K562 (cell line): ENCODE results near the gene NEURL1. TPM values are rescaled to one million over a fixed set of nuclear protein-coding genes. Genes with fewer than 3 reads are reported as not detected.
A peak's percentile ranks its signal among the peaks of the same experiment; 100 is the strongest.

Source experiments
- ATAC-seq: fragments of 200-7000 bp; cut with Tn5 transposase; 3 replicates; pipeline ENCODE4 v1.9.1; 2020; ENCODE audit warnings: moderate library complexity
- BruUV-seq: library from RNA; stranded (reverse); fragments of 400-500 nt; replicated peaks from 2 replicates; lab custom pipeline; 2021; lab: Mats Ljungman, UMichigan
- CTCF ChIA-PET: fragments of 300-600 bp; formaldehyde crosslinking; extraction: SDS; loops from one replicate; lab custom pipeline; 2021; ENCODE audit warnings: low intra/inter-chr PET ratio; lab: Yijun Ruan, JAX
- POLR2A ChIA-PET: fragments of 300-600, 350-650 bp; sonication (Branson Sonifier 250); formaldehyde crosslinking; extraction: SDS; loops from one replicate; lab custom pipeline; 2021; ENCODE audit warnings: antibody characterized with exemption, inconsistent platforms; lab: Yijun Ruan, JAX
- DNase-seq, 4 experiments: peaks; one replicate each; pipeline versions ENCODE4 v3.0.0 to v3.0.0-alpha.2; 2011 to 2018; ENCODE audit warnings: low spot score in 3 of 4, mixed read lengths in 3 of 4; ENCODE audit errors: extremely low read depth in 1 of 4
- FAIRE-seq: peaks from 2 replicates; lab custom pipeline; 2011; peaks lifted over from hg19 to GRCh38; lab: Jason Lieb, UNC
- H2AFZ ChIP-seq: 2 replicates; pipeline ENCODE4 v1.6.0; 2011; ENCODE audit warnings: low read depth, low read length, control low read depth, inconsistent platforms
- H3K27ac ChIP-seq: fragments of 200-600 bp; 3 replicates; pipeline ENCODE4 v1.8.0; 2011; ENCODE audit warnings: low read depth, mild to moderate bottlenecking, control low read depth, inconsistent platforms, low read length, moderate library complexity, mixed read lengths; ENCODE audit errors: extremely low read depth
- H3K27me3 ChIP-seq, 2 experiments: fragments of 300-600 bp in 1 of 2; 2 replicates in 1 of 2; 3 replicates in 1 of 2; pipeline versions ENCODE4 v1.6.0 to v1.8.0; 2011; ENCODE audit warnings: inconsistent platforms in 2 of 2, low read length in 2 of 2, mild to moderate bottlenecking in 1 of 2, mixed read lengths in 1 of 2, moderate library complexity in 1 of 2; ENCODE audit not compliant: control insufficient read depth in 2 of 2, insufficient read depth in 2 of 2
- H3K36me3 ChIP-seq: fragments of 300-600 bp; 3 replicates; pipeline ENCODE4 v1.8.0; 2011; ENCODE audit warnings: mild to moderate bottlenecking, low read length, inconsistent platforms; ENCODE audit not compliant: control insufficient read depth, insufficient read depth
- H3K4me1 ChIP-seq, 2 experiments: fragments of 200-600 bp in 1 of 2; replicated peaks in 1 of 2; 2 replicates in 1 of 2; 3 replicates in 1 of 2; pipeline versions ENCODE4 v1.5.1 to v1.8.0; 2011; ENCODE audit warnings: inconsistent platforms in 2 of 2, low read length in 2 of 2, mild to moderate bottlenecking in 1 of 2, mixed read lengths in 1 of 2, moderate library complexity in 1 of 2; ENCODE audit not compliant: control insufficient read depth in 2 of 2, insufficient read depth in 2 of 2
- H3K4me2 ChIP-seq: 2 replicates; pipeline ENCODE4 v1.6.1; 2011; ENCODE audit warnings: low read length, control low read depth, inconsistent platforms, mixed read lengths; ENCODE audit not compliant: insufficient read depth
- H3K4me3 ChIP-seq: fragments of 200-600 bp; sonication (generic), shearing (Covaris generic); 2 replicates; pipeline ENCODE4 v1.5.1; 2016; ENCODE audit warnings: control low read depth, inconsistent platforms
- H3K79me2 ChIP-seq: fragments of 200-600 bp; 3 replicates; pipeline ENCODE4 v1.8.0; 2011; ENCODE audit warnings: low read length, inconsistent platforms; ENCODE audit not compliant: control insufficient read depth, insufficient read depth
- H3K9ac ChIP-seq, 2 experiments: 2 replicates each; pipeline versions ENCODE4 v1.6.0 to v1.6.1; 2011; ENCODE audit warnings: low read depth in 2 of 2, low read length in 2 of 2, control low read depth in 1 of 2, inconsistent platforms in 1 of 2, mild to moderate bottlenecking in 1 of 2, mixed read lengths in 1 of 2; ENCODE audit not compliant: insufficient read depth in 1 of 2
- H3K9me1 ChIP-seq: one replicate; pipeline ENCODE4 v1.6.0; 2011; ENCODE audit warnings: inconsistent platforms, mild to moderate bottlenecking, low read length, moderate library complexity; ENCODE audit not compliant: control insufficient read depth, insufficient read depth
- H3K9me3 ChIP-seq: replicated peaks from 2 replicates; pipeline ENCODE4 v1.5.1; 2011; ENCODE audit warnings: low read depth, low read length, inconsistent platforms; ENCODE audit not compliant: control insufficient read depth, insufficient read depth
- H4K20me1 ChIP-seq: replicated peaks from 2 replicates; pipeline ENCODE4 v1.6.1; 2011; ENCODE audit warnings: low read length, inconsistent platforms, mixed read lengths; ENCODE audit not compliant: control insufficient read depth, insufficient read depth
- CHCHD3 ChIP-seq: fragments of 250-450 bp; sonication (Bioruptor Pico); IDR thresholded peaks from 2 replicates; pipeline ENCODE4 v2.1.2; 2022; ENCODE audit warnings: mild to moderate bottlenecking
- CSDE1 ChIP-seq, 2 experiments: fragments of 450-650 bp; IDR thresholded peaks; 2 replicates each; pipeline ENCODE4 v1.6.1; 2016; ENCODE audit warnings: mild to moderate bottlenecking in 1 of 2
- ESRRB ChIP-seq: fragments of 250-450 bp; sonication (Bioruptor Pico); IDR thresholded peaks from 2 replicates; pipeline ENCODE4 v1.5.0; 2020; ENCODE audit warnings: mild to moderate bottlenecking, moderate library complexity, borderline replicate concordance
- MLLT1 ChIP-seq, 2 experiments: fragments of 450-650 bp; IDR thresholded peaks; 2 replicates each; pipeline ENCODE4 v1.6.1; 2016
- MTA2 ChIP-seq: fragments of 450-650 bp; IDR thresholded peaks from 2 replicates; pipeline ENCODE4 v1.6.1; 2016; ENCODE audit warnings: low read depth
- NFE2 ChIP-seq: IDR thresholded peaks from 2 replicates; pipeline ENCODE4 v1.6.1; 2014; ENCODE audit warnings: antibody characterized with exemption, low read depth
- NRF1 ChIP-seq, 2 experiments: fragments of 450-650 bp; IDR thresholded peaks in 1 of 2; conservative IDR thresholded peaks in 1 of 2; 2 replicates each; pipeline ENCODE4 v1.6.1; 2014; ENCODE audit warnings: mild to moderate bottlenecking in 2 of 2
- POLR2G ChIP-seq: fragments of 200-400 bp; formaldehyde crosslinking; IDR thresholded peaks from 2 replicates; pipeline ENCODE4 v1.6.1; 2017; ENCODE audit warnings: low read depth, mild to moderate bottlenecking, antibody characterized with exemption, low read length, moderate library complexity
- RB1 ChIP-seq: fragments of 450-650 bp; IDR thresholded peaks from 2 replicates; pipeline ENCODE4 v1.6.1; 2017; ENCODE audit warnings: low read depth, mild to moderate bottlenecking
- STAT6 ChIP-seq: sonication (generic); formaldehyde crosslinking; IDR thresholded peaks from 2 replicates; pipeline ENCODE4 v1.8.1; 2023; ENCODE audit warnings: mild to moderate bottlenecking, missing genetic modification reagents
- ZBTB33 ChIP-seq: sonication (generic); formaldehyde crosslinking; IDR thresholded peaks from 2 replicates; pipeline ENCODE4 v1.8.1; 2023; ENCODE audit warnings: mild to moderate bottlenecking, missing genetic modification reagents
- ZNF311 ChIP-seq: fragments of 250-450 bp; sonication (Bioruptor Pico); IDR thresholded peaks from 2 replicates; pipeline ENCODE4 v1.4.0; 2020; ENCODE audit warnings: mild to moderate bottlenecking, moderate library complexity
- WGBS: fragments of 100-300 bp; shearing (Covaris generic); methylation state at CpG from one replicate; pipeline ENCODE4 v1.1.6; 2016; ENCODE audit warnings: low coverage, mixed read lengths; ENCODE audit not compliant: insufficient coverage; ENCODE audit errors: missing lambda C conversion rate; 5-methylcytosine and 5-hydroxymethylcytosine counted together
- in situ Hi-C: fragments of 300-500 bp; cut with MboI; formaldehyde crosslinking; loops from 4 replicates; pipeline ENCODE4 v1.15.0; 2018; ENCODE audit warnings: inconsistent platforms, mixed read lengths
- intact Hi-C: fragments of 100-400 bp; cut with micrococcal nuclease; formaldehyde crosslinking; loops from 2 replicates; pipeline ENCODE4 v1.14.2; 2022
- polyA plus RNA-seq, 8 experiments: library from polyadenylated mRNA; depleted of rRNA in 4 of 8; stranded (reverse) in 5 of 8; unstranded in 3 of 8; fragments of >200 nt; fragmentation: Nextera tagmentation in 2 of 8; fragmentation: Illumina TruSeq in 1 of 8; extraction: Ambion mirVana in 2 of 8; extraction: Trizol in 1 of 8; gene quantifications; 2 replicates each; pipeline versions ENCODE4 v1.2.1 to v1.2.3, GENCODE V29; 2011 to 2014; ENCODE audit warnings: inconsistent platforms in 1 of 8, missing spikeins in 1 of 8
- total RNA-seq, 7 experiments: library from RNA; depleted of rRNA in 6 of 7; stranded (reverse); fragments of >200 nt in 6 of 7; fragmentation: Illumina TruSeq in 2 of 7; extraction: Trizol in 2 of 7; gene quantifications; 2 replicates each; pipeline versions ENCODE4 v1.2.1 to v1.2.3, GENCODE V29; 2011 to 2021; ENCODE audit warnings: low replicate concordance in 1 of 7

NEURL1 gene
- total and polyA plus RNA-seq, 9 of the 15 experiments (the other 6 are each of a cell fraction or from before 2014, with no cell fraction given), result 0.01 to 0.45 (median 0.16) TPM; not detected in 5

- H3K79me2 ChIP-seq, result no peaks in the 10 kb centered on the region
- POLR2A ChIA-PET, result interaction anchor here (1.0 kb wide), 1 partner anchor 11 kb away, joined by 5 read pairs; no protein-coding TSS in a partner anchor
- H3K4me3 ChIP-seq, result no peak within 1 kb of the TSS
- no peaks in the 10 kb centered on the region for H3K9me3 ChIP-seq
- H3K9me1 ChIP-seq, result no peaks in the 10 kb centered on the region
- TF ChIP-seq NFE2 (no peak), CSDE1 (IDR thresholded peaks at IDR 0.05) (no peak), ESRRB (CRISPR knock-in tag) (no peak), CHCHD3 (CRISPR knock-in tag) (no peak), NRF1 (conservative IDR thresholded peaks at IDR 0.05 in 1 of 2, IDR thresholded peaks at IDR 0.05 in 1 of 2) (peak; percentile 10 to 30; a peak in 1 of 4 replicates), ZNF311 (CRISPR knock-in tag) (no peak), MTA2 (no peak), RB1 (no peak), ZBTB33 (CRISPR knock-in tag) (peak; percentile 73), MLLT1 (IDR thresholded peaks at IDR 0.05) (no peak), POLR2G (peak; percentile 53), STAT6 (CRISPR knock-in tag) (no peak)
- BruUV-seq, result no TSS peak
- DNase-seq (no peak), ATAC-seq (peak; percentile 24), FAIRE-seq (no peak)
- WGBS, result 50% methylated on average over 6 of the region's 32 CpGs
- H4K20me1 ChIP-seq, result peaks cover under 1% of the 10 kb centered on the region; the same call in 1 of the 2 replicates
- intact Hi-C loops (no loop called here), in situ Hi-C loops (no loop called here)
- H3K9ac ChIP-seq, result peak within 1 kb of the TSS in 1 of 2 experiments; percentile 68; a peak in 2 of 4 replicates
- peaks cover 2 to 27% of the 10 kb centered on the region in 2 experiments; a peak in 3 of 5 replicates for H3K4me1 ChIP-seq
- H3K27me3 ChIP-seq, result no peaks in the 10 kb centered on the region
- H3K36me3 ChIP-seq, result peaks cover 11% of the 10 kb centered on the region; the same call in 1 of the 3 replicates
- H3K4me2 ChIP-seq, result no peak within 1 kb of the TSS
- H2AFZ ChIP-seq, result no peak within 1 kb of the TSS
- H3K27ac ChIP-seq, result no peak within 1 kb of the TSS
- CTCF ChIA-PET, result no interaction called here
These were observed 41.5 kb upstream of the NEURL1 start, which contains the start of gene CALHM2 for GRCh38 chr10:103451831-103452505. CALHM2 (minus strand) TSS chr10:103452370; CDS start chr10:103449941, 2,429 bp downstream.
